Anterior cingulate cortex (tissue), 58 donors: ENCODE measurements around the gene ZBP1.
"Not testable (repeated sequence)": the region's sequence is repeated elsewhere in the genome, so short reads cannot be mapped to it uniquely, and the experiment has no call there.

Source experiments
- DNase-seq, 58 donors: peaks; one replicate each; lab custom pipeline; 2025; lab: John Stamatoyannopoulos, UW

ZBP1 gene

GRCh38 chr20:57647933-57648785 is 27.9 kb upstream of the ZBP1 start:
- DNase-seq: no peak

- no peak for DNase-seq
Measured at GRCh38 chr20:57647006-57647932, 27.0 kb upstream of the ZBP1 start.

GRCh38 chr20:57638895-57639236 is 18.6 kb upstream of the ZBP1 start:
- DNase-seq: no peak

- no peak for DNase-seq
Measured at GRCh38 chr20:57638173-57638894, 18.1 kb upstream of the ZBP1 start.

- DNase-seq: no peak
Measured at GRCh38 chr20:57633945-57634491, 13.8 kb upstream of the ZBP1 start.

GRCh38 chr20:57632286-57632685 is 12.1 kb upstream of the ZBP1 start:
- no peak for DNase-seq

- no peak for DNase-seq
Measured at GRCh38 chr20:57630061-57630460, 9.8 kb upstream of the ZBP1 start.

GRCh38 chr20:57629491-57629901 is 9.3 kb upstream of the ZBP1 start:
- DNase-seq: not testable (repeated sequence)

GRCh38 chr20:57628962-57629308 is 8.7 kb upstream of the ZBP1 start:
- not testable (repeated sequence) for DNase-seq

- DNase-seq: peak in 7 of 58 donors; percentile 6 to 25 (median 14)
Measured at GRCh38 chr20:57628047-57628961, 8.1 kb upstream of the ZBP1 start.

GRCh38 chr20:57627339-57627738 is 7.1 kb upstream of the ZBP1 start:
- no peak for DNase-seq

GRCh38 chr20:57625978-57626377 is 5.8 kb upstream of the ZBP1 start:
- DNase-seq: no peak

- DNase-seq: no peak
Measured at GRCh38 chr20:57625181-57625958, 5.1 kb upstream of the ZBP1 start.

- no peak for DNase-seq
Measured at GRCh38 chr20:57624124-57624523, 3.9 kb upstream of the ZBP1 start.

- peak in 3 of 58 donors; percentile 16 to 42 (median 30) for DNase-seq
Measured at GRCh38 chr20:57622579-57623381, 2.6 kb upstream of the ZBP1 start.

GRCh38 chr20:57622201-57622570 is 2.0 kb upstream of the ZBP1 start:
- DNase-seq: no peak

- DNase-seq: no peak
Measured at GRCh38 chr20:57621421-57622200, 1.4 kb upstream of the ZBP1 start.
